Hepatocyte (in vitro differentiated cells): ENCODE results near the gene LINC01488. TPM values are rescaled to one million over a fixed set of nuclear protein-coding genes. Genes with fewer than 3 reads are reported as not detected.

Experiments used
- DNase-seq: peaks from one replicate; pipeline ENCODE4 v3.0.0-alpha.2; 2016; ENCODE audit warnings: low spot score
- H2AFZ ChIP-seq: fragments of 200-600 bp; sonication (generic); 2 replicates; pipeline ENCODE4 v1.6.0; 2016; ENCODE audit warnings: antibody characterized with exemption, mild to moderate bottlenecking
- H3K27ac ChIP-seq: fragments of 200-600 bp; sonication (generic); 2 replicates; pipeline ENCODE4 v1.5.1; 2016; ENCODE audit warnings: mild to moderate bottlenecking
- H3K27me3 ChIP-seq: fragments of 200-600 bp; sonication (generic); 2 replicates; pipeline ENCODE4 v1.6.1; 2016
- H3K36me3 ChIP-seq: fragments of 200-600 bp; sonication (generic); replicated peaks from 2 replicates; pipeline ENCODE4 v1.5.1; 2016; ENCODE audit warnings: low read depth; ENCODE audit not compliant: insufficient read depth
- H3K4me1 ChIP-seq: fragments of 200-600 bp; sonication (generic); 2 replicates; pipeline ENCODE4 v1.5.1; 2016; ENCODE audit warnings: mild to moderate bottlenecking, moderate library complexity; ENCODE audit not compliant: insufficient read depth
- H3K4me2 ChIP-seq: fragments of 200-600 bp; sonication (generic); 2 replicates; pipeline ENCODE4 v1.6.0; 2016
- H3K4me3 ChIP-seq: fragments of 200-600 bp; sonication (generic); 2 replicates; pipeline ENCODE4 v1.5.1; 2016; ENCODE audit warnings: mild to moderate bottlenecking
- H3K79me2 ChIP-seq: fragments of 200-600 bp; sonication (generic); 2 replicates; pipeline ENCODE4 v1.6.0; 2017; ENCODE audit warnings: mild to moderate bottlenecking
- H3K9me2 ChIP-seq: fragments of 200-600 bp; sonication (generic); replicated peaks from 2 replicates; pipeline ENCODE4 v1.6.0; 2017; ENCODE audit warnings: mild to moderate bottlenecking; ENCODE audit not compliant: insufficient read depth
- H3K9me3 ChIP-seq: fragments of 200-600 bp; sonication (generic); 2 replicates; pipeline ENCODE4 v1.5.1; 2016; ENCODE audit warnings: low read depth, mild to moderate bottlenecking
- H4K20me1 ChIP-seq: fragments of 200-600 bp; sonication (generic); 2 replicates; pipeline ENCODE4 v1.6.0; 2016; ENCODE audit warnings: mild to moderate bottlenecking; ENCODE audit not compliant: insufficient read depth, poor library complexity, severe bottlenecking
- CTCF ChIP-seq: fragments of 200-600 bp; sonication (generic); IDR thresholded peaks from 2 replicates; pipeline ENCODE4 v1.5.1; 2016; ENCODE audit warnings: antibody characterized with exemption, mild to moderate bottlenecking; ENCODE audit not compliant: poor library complexity
- EZH2 ChIP-seq: fragments of 200-600 bp; sonication (generic); IDR thresholded peaks from 2 replicates; pipeline ENCODE4 v1.6.1; 2016; ENCODE audit warnings: antibody characterized with exemption, mild to moderate bottlenecking, borderline replicate concordance
- EZH2phosphoT487 ChIP-seq: fragments of 200-600 bp; sonication (generic); IDR thresholded peaks from one replicate; pipeline ENCODE4 v1.6.1; 2018; ENCODE audit warnings: antibody characterized with exemption, mild to moderate bottlenecking, low read depth, moderate library complexity; ENCODE audit not compliant: unreplicated experiment, severe bottlenecking
- WGBS: methylation state at CpG from one replicate; pipeline ENCODE4 v1.1.6; 2016; ENCODE audit warnings: low lambda C conversion rate; ENCODE audit errors: missing lambda C conversion rate; 5-methylcytosine and 5-hydroxymethylcytosine counted together
- polyA plus RNA-seq: library from polyadenylated mRNA; unstranded; fragments of >200 nt; fragmentation: Nextera tagmentation; extraction: Ambion mirVana; gene quantifications from 2 replicates; pipeline ENCODE4 v1.2.1, GENCODE V29; 2016
- total RNA-seq: library from RNA; depleted of rRNA; stranded (reverse); fragments of >200 nt; gene quantifications from 2 replicates; pipeline ENCODE4 v1.2.3, GENCODE V29; 2014

The LINC01488 gene
- total and polyA plus RNA-seq, 2 experiments from 2014 or later, result 0.27 to 0.59 TPM

DNA sequence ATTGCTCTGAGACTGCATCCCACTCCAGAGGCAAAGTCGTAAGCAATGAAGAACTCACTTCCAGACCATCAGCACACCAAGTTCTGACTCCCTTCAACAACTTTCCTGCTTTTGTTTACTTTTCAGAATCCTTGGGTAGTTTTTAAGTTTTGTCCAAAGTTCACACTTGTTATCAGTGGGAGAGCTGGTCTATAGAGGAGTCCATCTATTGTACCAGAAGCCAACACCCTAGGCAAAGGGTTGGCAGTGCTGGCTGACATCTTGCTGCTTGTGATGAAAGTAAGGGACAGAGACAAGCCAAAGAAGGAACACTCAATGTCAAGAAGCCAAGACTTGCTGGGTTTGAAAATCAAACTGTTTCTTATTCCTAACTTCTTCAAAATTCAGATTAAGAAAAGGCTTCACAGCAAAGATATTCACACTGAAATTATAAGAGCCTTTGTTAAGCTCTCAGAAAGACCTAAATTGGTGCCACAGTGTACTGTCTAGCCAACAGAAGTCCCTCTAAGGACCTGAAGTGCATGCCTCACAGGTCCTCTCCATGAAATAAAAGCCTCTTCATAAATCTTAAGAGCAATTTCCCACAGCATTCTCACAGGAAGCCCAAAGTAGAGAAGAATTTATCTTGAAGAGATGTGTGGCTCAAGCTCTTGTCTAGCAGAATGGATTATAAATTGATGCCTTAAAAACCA lies 21.5 kb upstream of the LINC01488 start:
- DNase-seq, result no peak
- no peak overlapping the region for H2AFZ ChIP-seq
- peak overlapping the region; percentile 73 for H3K27ac ChIP-seq
- no peaks in the 10 kb centered on the region for H4K20me1 ChIP-seq
- H3K27me3 ChIP-seq, result no peaks in the 10 kb centered on the region
- no peak overlapping the region for H3K4me3 ChIP-seq
- H3K9me2 ChIP-seq, result no peaks in the 10 kb centered on the region
- TF ChIP-seq EZH2 (no peak), EZH2phosphoT487 (no peak), CTCF (no peak)
- no peaks in the 10 kb centered on the region for H3K36me3 ChIP-seq
- no peaks in the 10 kb centered on the region for H3K79me2 ChIP-seq
- H3K9me3 ChIP-seq, result no peaks in the 10 kb centered on the region
- H3K4me2 ChIP-seq, result peak overlapping the region; percentile 11
- H3K4me1 ChIP-seq, result peaks cover 10% of the 10 kb centered on the region
- WGBS, result 57% methylated on average over 1 of the region's 1 CpG

DNA sequence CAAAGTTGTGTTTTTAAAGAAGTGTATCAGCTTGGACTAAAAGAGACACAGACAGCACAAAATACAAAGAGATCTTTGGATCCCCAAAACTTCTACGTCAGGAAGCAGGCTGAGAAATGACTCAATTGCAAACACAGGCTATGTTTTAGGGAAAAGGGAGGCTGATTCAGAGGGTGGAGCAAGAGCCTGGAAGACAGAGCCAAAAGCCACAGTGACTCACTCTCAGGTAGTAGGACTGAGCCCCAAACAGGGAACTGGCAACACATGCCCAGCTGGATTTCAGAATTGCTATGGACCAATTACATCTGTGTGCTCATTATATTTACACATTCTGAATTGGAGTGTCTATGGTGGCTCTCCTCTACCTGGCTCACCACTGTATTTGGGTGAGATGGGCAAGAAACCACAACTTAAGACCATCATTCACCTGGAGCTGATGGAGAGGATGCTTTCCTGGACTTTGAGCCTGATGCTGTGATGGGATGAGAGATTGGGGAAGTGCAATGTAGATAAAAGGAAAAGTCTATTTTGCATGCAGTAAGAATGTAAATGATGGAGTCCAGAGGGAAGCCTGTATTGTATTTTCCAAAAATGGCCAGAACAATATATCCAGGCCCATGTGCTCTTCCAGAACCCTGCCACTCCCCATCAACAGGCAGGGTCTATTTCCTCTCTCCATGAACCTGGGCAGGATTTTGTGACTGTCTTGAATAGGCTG lies 20.8 kb upstream of the LINC01488 start:
- TF ChIP-seq EZH2phosphoT487, result no peak
- TF ChIP-seq CTCF, result no peak
- Histone ChIP-seq H3K36me3 (no peaks in the 10 kb centered on the region), H4K20me1 (no peaks in the 10 kb centered on the region), H2AFZ (no peak overlapping the region), H3K4me2 (no peak overlapping the region), H3K4me1 (peaks cover 10% of the 10 kb centered on the region), H3K4me3 (no peak overlapping the region), H3K9me3 (no peaks in the 10 kb centered on the region), H3K27me3 (no peaks in the 10 kb centered on the region), H3K79me2 (no peaks in the 10 kb centered on the region), H3K27ac (peak overlapping the region; percentile 73), H3K9me2 (no peaks in the 10 kb centered on the region)
- DNase-seq, result no peak
- WGBS, result 58% methylated on average over 1 of the region's 1 CpG

GRCh38 chr11:69461272-69461962 lies 20.0 kb upstream of the LINC01488 start:
- Histone ChIP-seq H3K27me3 (no peaks in the 10 kb centered on the region), H3K9me3 (no peaks in the 10 kb centered on the region), H3K79me2 (no peaks in the 10 kb centered on the region), H3K4me2 (no peak overlapping the region), H3K36me3 (no peaks in the 10 kb centered on the region), H3K27ac (no peak overlapping the region), H4K20me1 (no peaks in the 10 kb centered on the region), H3K4me1 (peaks cover 10% of the 10 kb centered on the region), H2AFZ (no peak overlapping the region), H3K9me2 (no peaks in the 10 kb centered on the region), H3K4me3 (no peak overlapping the region)
- no peak for TF ChIP-seq EZH2
- TF ChIP-seq CTCF, result no peak
- TF ChIP-seq EZH2phosphoT487, result no peak
- no peak for DNase-seq
- WGBS, result 90% methylated on average over 7 of the region's 7 CpGs
